Large intestine (tissue), 3 donors: ENCODE measurements around the gene CCBE1. TPM values are rescaled to one million over a fixed set of nuclear protein-coding genes. Genes with fewer than 3 reads are reported as not detected.

ENCODE experiments used
- DNase-seq, 2 donors: peaks; one replicate each; pipeline versions ENCODE4 v3.0.0 to v3.0.0-alpha.2; 2013
- H3K27ac ChIP-seq: one replicate; pipeline ENCODE4 v1.5.1; 2013; ENCODE audit warnings: low read length
- H3K27me3 ChIP-seq: 2 replicates; pipeline ENCODE4 v1.6.1; 2013; ENCODE audit warnings: low read length; ENCODE audit not compliant: control insufficient read depth, insufficient read depth
- H3K36me3 ChIP-seq: 2 replicates; pipeline ENCODE4 v1.6.1; 2013; ENCODE audit warnings: low read length; ENCODE audit not compliant: control insufficient read depth, insufficient read depth
- H3K4me1 ChIP-seq: one replicate; pipeline ENCODE4 v1.6.1; 2013; ENCODE audit warnings: low read length; ENCODE audit not compliant: control insufficient read depth, insufficient read depth
- H3K4me3 ChIP-seq: one replicate; pipeline ENCODE4 v1.5.1; 2013; ENCODE audit warnings: low read length
- H3K9me3 ChIP-seq: one replicate; pipeline ENCODE4 v1.6.1; 2013; ENCODE audit warnings: mild to moderate bottlenecking, low read depth, low read length, moderate library complexity; ENCODE audit not compliant: control insufficient read depth
- WGBS: methylation state at CpG from one replicate; pipeline ENCODE4 v1.1.5; 2013; ENCODE audit warnings: low lambda C conversion rate; ENCODE audit not compliant: insufficient coverage; 5-methylcytosine and 5-hydroxymethylcytosine counted together
- polyA plus RNA-seq: library from polyadenylated mRNA; unstranded; fragments of 120-200 nt; gene quantifications from one replicate; pipeline ENCODE4 v1.2.1, GENCODE V29; 2013

CCBE1 gene
- polyA plus RNA-seq, 1 donor = 2.5 TPM

DNA sequence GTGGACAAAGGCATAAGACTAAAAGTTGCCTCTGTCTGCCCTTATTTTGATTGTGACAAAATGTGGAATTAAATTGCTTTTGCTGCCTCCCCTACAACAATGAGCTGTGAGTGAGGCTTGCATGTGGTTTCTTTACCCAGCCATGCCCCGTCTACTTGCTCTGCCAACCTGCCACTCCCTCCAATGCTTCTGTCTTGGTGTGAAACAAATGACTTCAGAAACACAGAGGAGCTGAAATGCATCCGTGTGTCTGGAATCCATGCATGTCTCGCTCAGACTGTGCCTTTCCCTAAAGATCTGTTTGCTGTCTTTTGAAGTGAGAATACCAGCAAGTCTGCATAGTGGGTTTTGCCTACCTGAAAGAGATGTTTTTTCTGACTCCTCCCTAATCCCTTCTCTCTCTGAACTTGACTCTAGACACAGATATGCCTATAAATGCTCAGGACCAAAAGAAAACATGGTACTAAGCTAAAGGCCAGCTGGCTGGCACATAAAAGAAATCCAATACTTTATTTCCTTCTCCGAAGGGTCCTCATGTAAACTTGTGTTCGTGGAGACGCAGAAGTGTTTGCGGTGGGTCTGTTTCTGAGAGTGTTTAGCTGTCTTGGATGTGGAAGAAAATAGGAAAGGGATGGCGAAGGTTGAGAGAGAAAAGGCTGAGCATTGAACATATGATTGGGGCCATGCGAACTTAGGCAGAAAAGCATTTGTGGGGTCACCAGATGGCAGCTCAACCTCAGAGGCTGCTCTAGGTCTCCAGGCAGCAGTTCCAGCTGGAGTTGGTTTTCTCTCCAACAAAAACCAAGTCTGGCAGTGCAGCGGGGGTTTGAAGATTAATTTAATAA, 120.5 kb downstream of the CCBE1 start:
- Histone ChIP-seq H3K4me3 (no peak overlapping the region), H3K36me3 (no peaks in the 10 kb centered on the region), H3K27me3 (peaks cover 5% of the 10 kb centered on the region), H3K27ac (no peak overlapping the region), H3K9me3 (no peaks in the 10 kb centered on the region), H3K4me1 (no peaks in the 10 kb centered on the region)
- DNase-seq = no peak
- WGBS = 85% methylated on average over 4 of the region's 10 CpGs

DNA sequence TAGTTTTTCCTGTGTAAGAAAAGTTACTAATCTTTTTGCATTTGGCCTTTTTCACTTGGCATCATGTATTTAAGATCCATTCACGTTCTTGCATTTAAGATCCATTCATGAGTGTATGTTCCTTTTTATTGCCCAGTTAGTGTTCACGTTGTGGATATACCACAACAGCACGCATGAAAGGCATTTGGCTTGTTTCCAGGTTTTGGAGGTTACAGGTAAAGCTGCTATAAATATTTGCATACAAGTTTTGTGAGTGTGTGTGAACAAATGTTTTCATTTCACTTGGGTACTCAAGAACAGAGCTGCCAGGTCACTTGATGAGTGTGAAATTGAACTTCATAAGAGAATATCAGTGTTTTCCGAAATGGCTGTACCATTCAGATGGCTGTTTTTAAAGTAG, 121.2 kb downstream of the CCBE1 start:
- no peak for DNase-seq
- H3K27ac ChIP-seq = no peak overlapping the region
- 100% methylated on average over 1 of the region's 4 CpGs for WGBS

GRCh38 chr18:59573962-59574361, 123.3 kb downstream of the CCBE1 start:
- WGBS = 92% methylated on average over 2 of the region's 2 CpGs
- Histone ChIP-seq H3K9me3 (no peaks in the 10 kb centered on the region), H3K27me3 (no peaks in the 10 kb centered on the region), H3K4me1 (no peaks in the 10 kb centered on the region), H3K36me3 (no peaks in the 10 kb centered on the region), H3K27ac (no peak overlapping the region), H3K4me3 (no peak overlapping the region)
- DNase-seq = no peak

More for the DNA sequence above, 121.2 kb downstream of the CCBE1 start:
- no peaks in the 10 kb centered on the region for H3K9me3 ChIP-seq
- H3K27me3 ChIP-seq = peaks cover 5% of the 10 kb centered on the region
- no peaks in the 10 kb centered on the region for H3K4me1 ChIP-seq
- H3K36me3 ChIP-seq = no peaks in the 10 kb centered on the region
- H3K4me3 ChIP-seq = no peak overlapping the region

GRCh38 chr18:59571902-59572301, 125.3 kb downstream of the CCBE1 start:
- no CpG with 5 or more reads among the region's 2 CpGs for WGBS
- no peak overlapping the region for H3K4me3 ChIP-seq
- no peak for DNase-seq
- no peaks in the 10 kb centered on the region for H3K4me1 ChIP-seq
- H3K27ac ChIP-seq = no peak overlapping the region
- H3K36me3 ChIP-seq = no peaks in the 10 kb centered on the region
- no peaks in the 10 kb centered on the region for H3K9me3 ChIP-seq
- H3K27me3 ChIP-seq = no peaks in the 10 kb centered on the region

DNA sequence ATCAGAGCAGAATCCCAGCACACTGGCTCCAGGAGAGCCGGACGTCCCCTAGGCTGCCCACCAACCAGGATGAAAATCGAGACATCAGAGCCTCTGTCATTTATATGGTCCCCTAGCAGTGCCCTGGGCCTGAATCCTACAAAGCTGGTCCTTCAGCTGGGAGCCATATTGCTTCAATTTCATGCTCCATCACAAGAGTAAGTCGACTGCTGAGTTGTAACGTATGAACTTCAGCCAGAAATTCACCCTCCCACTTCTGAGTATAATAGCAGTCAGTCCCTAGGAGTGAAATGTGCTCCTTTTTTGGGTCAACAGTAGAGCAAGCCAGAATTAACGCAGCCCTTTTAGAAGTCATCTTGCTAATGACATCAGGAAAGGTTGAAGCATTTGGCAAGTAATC, 126.4 kb downstream of the CCBE1 start:
- H3K4me1 ChIP-seq = no peaks in the 10 kb centered on the region
- H3K27ac ChIP-seq = no peak overlapping the region
- whole genome bisulfite sequencing = no CpG with 5 or more reads among the region's 6 CpGs
- no peak overlapping the region for H3K4me3 ChIP-seq
- H3K27me3 ChIP-seq = no peaks in the 10 kb centered on the region
- no peaks in the 10 kb centered on the region for H3K9me3 ChIP-seq
- no peaks in the 10 kb centered on the region for H3K36me3 ChIP-seq
- DNase-seq = peak in 1 of 2 donors; percentile 9

- no peaks in the 10 kb centered on the region for H3K4me1 ChIP-seq
- no peak overlapping the region for H3K4me3 ChIP-seq
- H3K9me3 ChIP-seq = no peaks in the 10 kb centered on the region
- H3K36me3 ChIP-seq = no peaks in the 10 kb centered on the region
- H3K27me3 ChIP-seq = no peaks in the 10 kb centered on the region
- no CpG with 5 or more reads among the region's 6 CpGs for WGBS
- no peak overlapping the region for H3K27ac ChIP-seq
- DNase-seq = peak in 1 of 2 donors; percentile 9
Observed at GRCh38 chr18:59570101-59570775, 127.0 kb downstream of the CCBE1 start.

GRCh38 chr18:59569390-59569791, 127.8 kb downstream of the CCBE1 start:
- H3K4me1 ChIP-seq = no peaks in the 10 kb centered on the region
- no peaks in the 10 kb centered on the region for H3K9me3 ChIP-seq
- DNase-seq = no peak
- H3K36me3 ChIP-seq = no peaks in the 10 kb centered on the region
- no peak overlapping the region for H3K27ac ChIP-seq
- no peak overlapping the region for H3K4me3 ChIP-seq
- no CpG with 5 or more reads among the region's 1 CpG for WGBS
- no peaks in the 10 kb centered on the region for H3K27me3 ChIP-seq

GRCh38 chr18:59567431-59567830, 129.8 kb downstream of the CCBE1 start:
- no peaks in the 10 kb centered on the region for H3K27me3 ChIP-seq
- H3K4me3 ChIP-seq = no peak overlapping the region
- no peak for DNase-seq
- no peak overlapping the region for H3K27ac ChIP-seq
- no peaks in the 10 kb centered on the region for H3K4me1 ChIP-seq
- 92% methylated on average over 3 of the region's 6 CpGs for WGBS
- no peaks in the 10 kb centered on the region for H3K36me3 ChIP-seq
- no peaks in the 10 kb centered on the region for H3K9me3 ChIP-seq

- H3K4me1 ChIP-seq = no peaks in the 10 kb centered on the region
- 20% methylated on average over 1 of the region's 4 CpGs for WGBS
- no peak overlapping the region for H3K27ac ChIP-seq
- H3K36me3 ChIP-seq = no peaks in the 10 kb centered on the region
- no peaks in the 10 kb centered on the region for H3K27me3 ChIP-seq
- no peak overlapping the region for H3K4me3 ChIP-seq
- DNase-seq = no peak
- H3K9me3 ChIP-seq = no peaks in the 10 kb centered on the region
Observed at GRCh38 chr18:59566533-59566971, 130.7 kb downstream of the CCBE1 start.

DNA sequence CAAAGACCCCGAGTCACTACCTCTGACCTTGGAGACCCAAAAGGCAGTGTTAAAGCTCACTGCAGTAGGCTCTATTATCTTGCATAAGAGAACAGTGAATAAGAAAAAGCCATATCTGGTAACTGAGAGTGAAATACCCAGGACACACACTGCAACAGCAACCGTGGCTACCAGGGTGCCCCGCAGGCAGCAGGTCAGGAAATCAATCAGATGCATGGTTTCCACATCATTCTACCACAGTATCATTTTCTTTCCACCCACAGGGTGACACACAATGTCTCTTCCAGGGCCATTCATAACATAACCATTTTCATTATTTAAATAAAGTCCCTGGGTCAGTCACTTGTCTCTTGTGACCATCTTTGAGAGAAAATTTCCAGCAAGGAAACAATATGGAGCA, 131.3 kb downstream of the CCBE1 start:
- no peaks in the 10 kb centered on the region for H3K36me3 ChIP-seq
- no peaks in the 10 kb centered on the region for H3K9me3 ChIP-seq
- no peak overlapping the region for H3K4me3 ChIP-seq
- no peak for DNase-seq
- WGBS = no CpG with 5 or more reads among the region's 3 CpGs
- H3K27ac ChIP-seq = no peak overlapping the region
- no peaks in the 10 kb centered on the region for H3K4me1 ChIP-seq
- no peaks in the 10 kb centered on the region for H3K27me3 ChIP-seq
